ENCODE measurements around the gene NPTX2.
A peak's percentile ranks its signal among the peaks of the same experiment; 100 is the strongest.

NPTX2 gene

DNA sequence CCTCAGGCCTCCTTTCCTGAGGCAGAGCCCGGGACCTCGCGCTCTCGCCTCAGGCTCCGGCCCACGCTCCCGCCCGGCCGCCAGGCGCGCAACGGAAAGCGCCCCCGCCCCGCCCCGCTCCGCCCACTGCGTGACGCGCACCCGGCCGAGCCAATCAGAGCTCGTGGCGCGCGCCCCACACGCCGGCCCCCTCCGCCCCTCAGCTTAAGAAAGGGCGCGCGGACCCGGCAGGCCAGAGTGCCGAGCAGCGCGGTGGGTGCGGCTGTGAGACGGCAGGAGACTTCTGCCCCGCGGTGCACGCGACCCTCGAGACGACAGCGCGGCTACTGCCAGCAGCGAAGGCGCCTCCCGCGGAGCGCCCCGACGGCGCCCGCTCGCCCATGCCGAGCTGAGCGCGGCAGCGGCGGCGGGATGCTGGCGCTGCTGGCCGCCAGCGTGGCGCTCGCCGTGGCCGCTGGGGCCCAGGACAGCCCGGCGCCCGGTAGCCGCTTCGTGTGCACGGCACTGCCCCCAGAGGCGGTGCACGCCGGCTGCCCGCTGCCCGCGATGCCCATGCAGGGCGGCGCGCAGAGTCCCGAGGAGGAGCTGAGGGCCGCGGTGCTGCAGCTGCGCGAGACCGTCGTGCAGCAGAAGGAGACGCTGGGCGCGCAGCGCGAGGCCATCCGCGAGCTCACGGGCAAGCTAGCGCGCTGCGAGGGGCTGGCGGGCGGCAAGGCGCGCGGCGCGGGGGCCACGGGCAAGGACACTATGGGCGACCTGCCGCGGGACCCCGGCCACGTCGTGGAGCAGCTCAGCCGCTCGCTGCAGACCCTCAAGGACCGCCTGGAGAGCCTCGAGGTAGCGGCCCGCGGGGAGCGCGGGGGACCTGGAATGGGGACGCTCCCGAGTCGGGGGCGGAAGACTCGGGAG, at the start of gene NPTX2 (continued):
- TF ChIP-seq ZNF792 (tag by site-specific recombination; IDR thresholded peaks at IDR 0.05) (no peak), YY1 (tag by site-specific recombination; IDR thresholded peaks at IDR 0.05) (no peak), ZNF501 (tag by site-specific recombination; IDR thresholded peaks at IDR 0.05) (no peak), ZBTB21 (tag by site-specific recombination; IDR thresholded peaks at IDR 0.05) (no peak), ZFP69B (tag by site-specific recombination; IDR thresholded peaks at IDR 0.05) (no peak), ZSCAN23 (tag by site-specific recombination; IDR thresholded peaks at IDR 0.05) (no peak), ZFP3 (tag by site-specific recombination; IDR thresholded peaks at IDR 0.05; ENCODE audit: low read depth) (no peak), ZNF521 (tag by site-specific recombination; IDR thresholded peaks at IDR 0.05) (no peak), IKZF3 (tag by site-specific recombination; IDR thresholded peaks at IDR 0.05) (no peak), KLF10 (tag by site-specific recombination; IDR thresholded peaks at IDR 0.05) (peak; percentile 74), ZNF514 (tag by site-specific recombination; IDR thresholded peaks at IDR 0.05) (no peak), ZNF140 (tag by site-specific recombination; IDR thresholded peaks at IDR 0.05) (no peak), ZNF544 (tag by site-specific recombination; IDR thresholded peaks at IDR 0.05) (no peak), ZNF146 (tag by site-specific recombination; IDR thresholded peaks at IDR 0.05) (no peak), ZNF48 (tag by site-specific recombination; IDR thresholded peaks at IDR 0.05) (no peak), ZNF629 (tag by site-specific recombination; IDR thresholded peaks at IDR 0.05) (no peak), PRDM1 (tag by site-specific recombination; IDR thresholded peaks at IDR 0.05) (no peak), ZNF561 (tag by site-specific recombination; IDR thresholded peaks at IDR 0.05; ENCODE audit: borderline replicate concordance) (peak; percentile 60; the same call in 1 of the 2 replicates), KLF1 (tag by site-specific recombination; IDR thresholded peaks at IDR 0.05) (peak; percentile 36; the same call in 1 of the 2 replicates), ZNF37A (tag by site-specific recombination; IDR thresholded peaks at IDR 0.05) (no peak), ZNF433 (tag by site-specific recombination; IDR thresholded peaks at IDR 0.05; ENCODE audit: low read depth) (no peak), SCRT1 (tag by site-specific recombination; IDR thresholded peaks at IDR 0.05; ENCODE audit: borderline replicate concordance) (no peak), ZNF624 (tag by site-specific recombination; IDR thresholded peaks at IDR 0.05) (no peak), ZBTB17 (tag by site-specific recombination; IDR thresholded peaks at IDR 0.05) (peak; percentile 67; the same call in 1 of the 2 replicates), ZNF16 (tag by site-specific recombination; IDR thresholded peaks at IDR 0.05; ENCODE audit: low read depth) (no peak), ZBTB20 (tag by site-specific recombination; IDR thresholded peaks at IDR 0.05) (no peak), ZNF670 (tag by site-specific recombination; IDR thresholded peaks at IDR 0.05; ENCODE audit: low read depth) (no peak), RBAK (tag by site-specific recombination; IDR thresholded peaks at IDR 0.05) (no peak)
- TF ChIP-seq, protein P1, sequence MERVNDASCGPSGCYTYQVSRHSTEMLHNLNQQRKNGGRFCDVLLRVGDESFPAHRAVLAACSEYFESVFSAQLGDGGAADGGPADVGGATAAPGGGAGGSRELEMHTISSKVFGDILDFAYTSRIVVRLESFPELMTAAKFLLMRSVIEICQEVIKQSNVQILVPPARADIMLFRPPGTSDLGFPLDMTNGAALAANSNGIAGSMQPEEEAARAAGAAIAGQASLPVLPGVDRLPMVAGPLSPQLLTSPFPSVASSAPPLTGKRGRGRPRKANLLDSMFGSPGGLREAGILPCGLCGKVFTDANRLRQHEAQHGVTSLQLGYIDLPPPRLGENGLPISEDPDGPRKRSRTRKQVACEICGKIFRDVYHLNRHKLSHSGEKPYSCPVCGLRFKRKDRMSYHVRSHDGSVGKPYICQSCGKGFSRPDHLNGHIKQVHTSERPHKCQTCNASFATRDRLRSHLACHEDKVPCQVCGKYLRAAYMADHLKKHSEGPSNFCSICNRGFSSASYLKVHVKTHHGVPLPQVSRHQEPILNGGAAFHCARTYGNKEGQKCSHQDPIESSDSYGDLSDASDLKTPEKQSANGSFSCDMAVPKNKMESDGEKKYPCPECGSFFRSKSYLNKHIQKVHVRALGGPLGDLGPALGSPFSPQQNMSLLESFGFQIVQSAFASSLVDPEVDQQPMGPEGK (tag by site-specific recombination; IDR thresholded peaks at IDR 0.05): peak; percentile 40
- TF ChIP-seq, protein P2, sequence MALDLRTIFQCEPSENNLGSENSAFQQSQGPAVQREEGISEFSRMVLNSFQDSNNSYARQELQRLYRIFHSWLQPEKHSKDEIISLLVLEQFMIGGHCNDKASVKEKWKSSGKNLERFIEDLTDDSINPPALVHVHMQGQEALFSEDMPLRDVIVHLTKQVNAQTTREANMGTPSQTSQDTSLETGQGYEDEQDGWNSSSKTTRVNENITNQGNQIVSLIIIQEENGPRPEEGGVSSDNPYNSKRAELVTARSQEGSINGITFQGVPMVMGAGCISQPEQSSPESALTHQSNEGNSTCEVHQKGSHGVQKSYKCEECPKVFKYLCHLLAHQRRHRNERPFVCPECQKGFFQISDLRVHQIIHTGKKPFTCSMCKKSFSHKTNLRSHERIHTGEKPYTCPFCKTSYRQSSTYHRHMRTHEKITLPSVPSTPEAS (tag by site-specific recombination; IDR thresholded peaks at IDR 0.05): no peak
- TF ChIP-seq, protein P3, sequence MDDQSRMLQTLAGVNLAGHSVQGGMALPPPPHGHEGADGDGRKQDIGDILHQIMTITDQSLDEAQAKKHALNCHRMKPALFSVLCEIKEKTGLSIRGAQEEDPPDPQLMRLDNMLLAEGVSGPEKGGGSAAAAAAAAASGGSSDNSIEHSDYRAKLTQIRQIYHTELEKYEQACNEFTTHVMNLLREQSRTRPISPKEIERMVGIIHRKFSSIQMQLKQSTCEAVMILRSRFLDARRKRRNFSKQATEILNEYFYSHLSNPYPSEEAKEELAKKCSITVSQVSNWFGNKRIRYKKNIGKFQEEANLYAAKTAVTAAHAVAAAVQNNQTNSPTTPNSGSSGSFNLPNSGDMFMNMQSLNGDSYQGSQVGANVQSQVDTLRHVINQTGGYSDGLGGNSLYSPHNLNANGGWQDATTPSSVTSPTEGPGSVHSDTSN (CRISPR knock-in tag; IDR thresholded peaks at IDR 0.05): no peak
- TF ChIP-seq, protein P4, sequence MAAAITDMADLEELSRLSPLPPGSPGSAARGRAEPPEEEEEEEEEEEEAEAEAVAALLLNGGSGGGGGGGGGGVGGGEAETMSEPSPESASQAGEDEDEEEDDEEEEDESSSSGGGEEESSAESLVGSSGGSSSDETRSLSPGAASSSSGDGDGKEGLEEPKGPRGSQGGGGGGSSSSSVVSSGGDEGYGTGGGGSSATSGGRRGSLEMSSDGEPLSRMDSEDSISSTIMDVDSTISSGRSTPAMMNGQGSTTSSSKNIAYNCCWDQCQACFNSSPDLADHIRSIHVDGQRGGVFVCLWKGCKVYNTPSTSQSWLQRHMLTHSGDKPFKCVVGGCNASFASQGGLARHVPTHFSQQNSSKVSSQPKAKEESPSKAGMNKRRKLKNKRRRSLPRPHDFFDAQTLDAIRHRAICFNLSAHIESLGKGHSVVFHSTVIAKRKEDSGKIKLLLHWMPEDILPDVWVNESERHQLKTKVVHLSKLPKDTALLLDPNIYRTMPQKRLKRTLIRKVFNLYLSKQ (tag by site-specific recombination; IDR thresholded peaks at IDR 0.05; ENCODE audit: borderline replicate concordance): no peak
- TF ChIP-seq, protein P5, sequence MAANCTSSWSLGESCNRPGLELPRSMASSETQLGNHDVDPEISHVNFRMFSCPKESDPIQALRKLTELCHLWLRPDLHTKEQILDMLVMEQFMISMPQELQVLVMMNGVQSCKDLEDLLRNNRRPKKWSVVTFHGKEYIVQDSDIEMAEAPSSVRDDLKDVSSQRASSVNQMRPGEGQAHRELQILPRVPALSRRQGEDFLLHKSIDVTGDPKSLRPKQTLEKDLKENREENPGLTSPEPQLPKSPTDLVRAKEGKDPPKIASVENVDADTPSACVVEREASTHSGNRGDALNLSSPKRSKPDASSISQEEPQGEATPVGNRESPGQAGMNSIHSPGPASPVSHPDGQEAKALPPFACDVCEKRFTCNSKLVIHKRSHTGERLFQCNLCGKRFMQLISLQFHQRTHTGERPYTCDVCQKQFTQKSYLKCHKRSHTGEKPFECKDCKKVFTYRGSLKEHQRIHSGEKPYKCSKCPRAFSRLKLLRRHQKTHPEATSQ (tag by site-specific recombination; IDR thresholded peaks at IDR 0.05): no peak

All from HEK293 (cell line).